K562 (cell line): ENCODE data around the gene IPO11. TPM values are rescaled to one million over a fixed set of nuclear protein-coding genes. Genes with fewer than 3 reads are reported as not detected.

ENCODE experiments used
- ARNT ChIP-seq, 2 experiments: fragments of 450-650 bp; IDR thresholded peaks; 2 replicates each; pipeline ENCODE4 v1.6.1; 2016; ENCODE audit warnings: mild to moderate bottlenecking in 1 of 2
- E4F1 ChIP-seq: fragments of 250-450 bp; sonication (Bioruptor Pico); IDR thresholded peaks from 2 replicates; pipeline ENCODE4 v1.5.0; 2021; ENCODE audit warnings: mild to moderate bottlenecking, borderline replicate concordance
- GABPB1 ChIP-seq: sonication (generic); formaldehyde crosslinking; IDR thresholded peaks from 2 replicates; pipeline ENCODE4 v1.8.0; 2022; ENCODE audit warnings: mild to moderate bottlenecking, missing genetic modification reagents
- HMBOX1 ChIP-seq: sonication (generic); IDR thresholded peaks from 2 replicates; pipeline ENCODE4 v1.6.1; 2016
- JUN ChIP-seq, 2 experiments: sonication (generic) in 1 of 2; formaldehyde crosslinking in 1 of 2; IDR thresholded peaks; 2 replicates each; pipeline versions ENCODE4 v1.6.1 to v1.8.0; 2012 to 2022; ENCODE audit warnings: borderline replicate concordance in 2 of 2, mild to moderate bottlenecking in 2 of 2, improper control_type of control experiment in 1 of 2, low read depth in 1 of 2, low read length in 1 of 2, missing genetic modification reagents in 1 of 2
- JUND ChIP-seq, 2 experiments: IDR thresholded peaks; 2 replicates in 1 of 2; 3 replicates in 1 of 2; pipeline ENCODE4 v1.6.1; 2011; ENCODE audit warnings: borderline replicate concordance in 2 of 2, low read depth in 2 of 2, low read length in 2 of 2, improper control_type of control experiment in 1 of 2, missing biosample characterization in 1 of 2, missing genetic modification characterization in 1 of 2, missing genetic modification reagents in 1 of 2
- KDM1A ChIP-seq, 2 experiments: fragments of 450-650 bp; IDR thresholded peaks; 2 replicates each; pipeline ENCODE4 v1.6.1; 2016; ENCODE audit warnings: mild to moderate bottlenecking in 2 of 2
- NBN ChIP-seq: fragments of 450-650 bp; IDR thresholded peaks from 2 replicates; pipeline ENCODE4 v1.6.1; 2016; ENCODE audit warnings: low read depth, mild to moderate bottlenecking
- NFIX ChIP-seq: fragments of 250-450 bp; sonication (Bioruptor Pico); IDR thresholded peaks from 2 replicates; pipeline ENCODE4 v1.4.0; 2020; ENCODE audit warnings: low read depth, mild to moderate bottlenecking, moderate library complexity
- NR2C1 ChIP-seq, 2 experiments: fragments of 450-650 bp; IDR thresholded peaks; 2 replicates each; pipeline ENCODE4 v1.6.1; 2017; ENCODE audit warnings: mild to moderate bottlenecking in 2 of 2, antibody characterized with exemption in 1 of 2, inconsistent platforms in 1 of 2, missing compliant biosample characterization in 1 of 2, missing genetic modification characterization in 1 of 2
- RBM39 ChIP-seq: fragments of 200-400 bp; formaldehyde crosslinking; optimal IDR thresholded peaks from 2 replicates; pipeline ENCODE3; 2018; ENCODE audit warnings: low read depth, low read length
- SLC30A9 ChIP-seq: fragments of 250-450 bp; sonication (Bioruptor Pico); IDR thresholded peaks from 2 replicates; pipeline ENCODE4 v1.8.0; 2022; ENCODE audit warnings: mild to moderate bottlenecking, moderate library complexity
- SMARCC2 ChIP-seq: fragments of 450-650 bp; IDR thresholded peaks from 2 replicates; pipeline ENCODE4 v1.6.1; 2017; ENCODE audit warnings: antibody characterized with exemption, moderate library complexity, mild to moderate bottlenecking, low read depth
- STAG1 ChIP-seq: sonication (generic); formaldehyde crosslinking; IDR thresholded peaks from 2 replicates; pipeline ENCODE4 v1.5.0; 2020; ENCODE audit warnings: missing genetic modification reagents, borderline replicate concordance
- TSC22D4 ChIP-seq: fragments of 450-650 bp; IDR thresholded peaks from 2 replicates; pipeline ENCODE4 v1.6.1; 2016; ENCODE audit warnings: missing genetic modification characterization, missing biosample characterization, control low read depth
- TSHZ1 ChIP-seq: fragments of 250-450 bp; sonication (Bioruptor Pico); IDR thresholded peaks from 2 replicates; pipeline ENCODE4 v1.4.0; 2020; ENCODE audit warnings: mild to moderate bottlenecking, moderate library complexity
- ZC3H4 ChIP-seq: sonication (generic); formaldehyde crosslinking; IDR thresholded peaks from 2 replicates; pipeline ENCODE4 v1.9.0; 2021; ENCODE audit warnings: missing genetic modification reagents, borderline replicate concordance
- ZNF165 ChIP-seq: fragments of 250-450 bp; sonication (Bioruptor Pico); IDR thresholded peaks from 2 replicates; pipeline ENCODE4 v1.4.0; 2020; ENCODE audit warnings: borderline replicate concordance
- ZNF316 ChIP-seq: fragments of 450-650 bp; IDR thresholded peaks from 2 replicates; pipeline ENCODE4 v1.6.1; 2016
- ZNF668 ChIP-seq: fragments of 250-450 bp; sonication (Bioruptor Pico); IDR thresholded peaks from 2 replicates; pipeline ENCODE4 v1.8.0; 2022; ENCODE audit warnings: mild to moderate bottlenecking, inconsistent platforms
- polyA plus RNA-seq, 8 experiments: library from polyadenylated mRNA; depleted of rRNA in 4 of 8; stranded (reverse) in 5 of 8; unstranded in 3 of 8; fragments of >200 nt; fragmentation: Nextera tagmentation in 2 of 8; fragmentation: Illumina TruSeq in 1 of 8; extraction: Ambion mirVana in 2 of 8; extraction: Trizol in 1 of 8; gene quantifications; 2 replicates each; pipeline versions ENCODE4 v1.2.1 to v1.2.3, GENCODE V29; 2011 to 2014; ENCODE audit warnings: inconsistent platforms in 1 of 8, missing spikeins in 1 of 8
- total RNA-seq, 7 experiments: library from RNA; depleted of rRNA in 6 of 7; stranded (reverse); fragments of >200 nt in 6 of 7; fragmentation: Illumina TruSeq in 2 of 7; extraction: Trizol in 2 of 7; gene quantifications; 2 replicates each; pipeline versions ENCODE4 v1.2.1 to v1.2.3, GENCODE V29; 2011 to 2021; ENCODE audit warnings: low replicate concordance in 1 of 7

IPO11 gene
- total and polyA plus RNA-seq, 9 of the 15 experiments (the other 6 are each of a cell fraction or from before 2014, with no cell fraction given): 38.7 to 96.0 (median 70.9) TPM

- TF ChIP-seq SMARCC2 (no peak), TSC22D4 (tag) (no peak), ZNF316 (no peak), NFIX (CRISPR knock-in tag) (no peak), GABPB1 (peak; percentile 82), HMBOX1 (peak; percentile 53; the same call in 1 of the 2 replicates), STAG1 (no peak), ZNF165 (no peak), KDM1A (IDR thresholded peaks at IDR 0.05) (no peak), SLC30A9 (CRISPR knock-in tag) (no peak), TSHZ1 (no peak), NR2C1 (IDR thresholded peaks at IDR 0.05) (no peak), NR2C1 (tag; IDR thresholded peaks at IDR 0.05) (peak; percentile 49), ARNT (IDR thresholded peaks at IDR 0.05) (no peak), RBM39 (no peak), JUN (IDR thresholded peaks at IDR 0.05; ENCODE audit: borderline replicate concordance, low read depth, low read length) (0 out of 2 replicates have a peak, but pooled peaks have one; percentile 38), JUN (CRISPR knock-in tag; IDR thresholded peaks at IDR 0.05; ENCODE audit: borderline replicate concordance) (no peak), ZC3H4 (no peak), ZNF668 (CRISPR knock-in tag) (no peak), JUND (IDR thresholded peaks at IDR 0.05; ENCODE audit: borderline replicate concordance, low read depth, low read length) (peak; percentile 62), JUND (tag; IDR thresholded peaks at IDR 0.05; ENCODE audit: borderline replicate concordance, low read depth, low read length) (peak; percentile 28; the same call in 1 of the 3 replicates), NBN (no peak; the same call in 1 of the 2 replicates), E4F1 (CRISPR knock-in tag) (no peak)
These were observed 8.9 kb upstream of the IPO11 start, which contains the start of gene DIMT1 (continued) for GRCh38 chr5:62403411-62404250.
